ES-I3 (cell line): ENCODE data around the gene CATSPER4.

ENCODE experiments used
- H3K36me3 ChIP-seq: 2 replicates; pipeline ENCODE4 v1.6.1; 2013; ENCODE audit warnings: mild to moderate bottlenecking, low read length, control low read depth, moderate library complexity; ENCODE audit not compliant: insufficient read depth
- H3K4me1 ChIP-seq: 2 replicates; pipeline ENCODE4 v1.6.1; 2013; ENCODE audit warnings: mild to moderate bottlenecking, control low read depth, low read length; ENCODE audit not compliant: insufficient read depth
- H3K9ac ChIP-seq: 2 replicates; pipeline ENCODE4 v1.6.1; 2013; ENCODE audit warnings: low read depth, mild to moderate bottlenecking, low read length, moderate library complexity
- H3K9me3 ChIP-seq: 2 replicates; pipeline ENCODE4 v1.6.1; 2013; ENCODE audit warnings: mild to moderate bottlenecking, low read length, moderate library complexity; ENCODE audit not compliant: control insufficient read depth, insufficient read depth

CATSPER4 gene

GRCh38 chr1:26171084-26172072 lies 19.0 kb upstream of the CATSPER4 start, which contains the start of gene ZNF593OS:
TSS of gene ZNF593OS (minus strand) at chr1:26171832. CDS start at chr1:26171661, 171 bp downstream.
- Histone ChIP-seq H3K9me3 (no peaks in the 10 kb centered on the region), H3K36me3 (no peaks in the 10 kb centered on the region), H3K9ac (no peak within 1 kb of the TSS), H3K4me1 (peaks cover 2% of the 10 kb centered on the region; the same call in 1 of the 2 replicates)

DNA sequence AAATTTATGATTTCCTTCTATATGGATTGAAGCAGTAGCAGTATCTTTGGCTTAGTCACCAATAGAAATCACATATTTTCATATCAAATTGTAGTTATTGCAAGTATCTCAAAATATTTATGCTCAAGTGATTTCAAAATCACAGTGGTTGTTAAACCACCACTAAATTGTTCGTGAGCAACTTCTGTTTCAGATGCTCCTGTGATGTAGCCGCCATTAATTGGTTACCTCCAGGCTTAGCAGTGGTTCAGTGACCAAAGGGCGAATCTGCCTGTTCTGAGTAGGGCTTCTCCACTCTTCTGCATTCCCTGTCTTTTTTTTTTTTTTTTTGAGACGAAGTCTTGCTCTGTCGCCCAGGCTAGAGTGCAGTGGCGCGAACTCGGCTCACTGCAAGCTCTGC lies 15.1 kb upstream of the CATSPER4 start:
- no peaks in the 10 kb centered on the region for H3K36me3 ChIP-seq
- H3K9ac ChIP-seq = no peak overlapping the region
- H3K4me1 ChIP-seq = peaks cover 2% of the 10 kb centered on the region; the same call in 1 of the 2 replicates
- H3K9me3 ChIP-seq = no peaks in the 10 kb centered on the region

DNA sequence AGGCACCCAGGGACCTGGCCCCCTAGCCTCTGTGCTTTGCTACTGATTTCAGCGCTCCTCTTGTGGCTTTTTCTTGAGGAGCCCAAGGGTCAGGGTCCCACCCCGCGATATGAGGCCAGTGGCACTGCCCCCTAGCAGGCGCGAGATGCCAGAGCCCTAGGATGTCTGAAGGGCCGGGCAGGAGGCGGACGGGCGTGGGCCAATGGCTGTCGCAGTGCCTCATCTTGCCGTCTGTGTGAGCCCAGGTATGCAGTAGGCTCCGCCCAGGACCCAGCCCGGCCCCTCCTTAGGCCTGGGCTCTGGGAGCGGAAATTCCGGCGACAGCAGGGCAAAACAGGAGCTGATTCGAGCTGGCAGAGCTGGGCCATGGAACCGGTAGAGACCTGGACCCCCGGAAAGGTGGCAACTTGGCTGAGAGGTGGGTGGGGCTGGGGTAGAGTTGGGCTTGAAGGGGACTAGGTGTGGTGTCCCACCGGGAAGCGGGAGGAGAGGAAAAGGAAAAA lies 13.2 kb upstream of the CATSPER4 start, which contains the start of gene CNKSR1:
TSS of gene CNKSR1 (plus strand) at position 310 of the 503 bp plus-strand sequence. CDS start at position 367, 57 bp downstream.
- H3K9me3 ChIP-seq = no peaks in the 10 kb centered on the region
- H3K36me3 ChIP-seq = no peaks in the 10 kb centered on the region; the same call in 1 of the 2 replicates
- no peaks in the 10 kb centered on the region for H3K4me1 ChIP-seq
- H3K9ac ChIP-seq = peak within 1 kb of the TSS; percentile 74; the same call in 1 of the 2 replicates

GRCh38 chr1:26180010-26180506 lies 10.3 kb upstream of the CATSPER4 start:
- Histone ChIP-seq H3K36me3 (no peaks in the 10 kb centered on the region; the same call in 1 of the 2 replicates), H3K9ac (no peak overlapping the region), H3K9me3 (no peaks in the 10 kb centered on the region), H3K4me1 (no peaks in the 10 kb centered on the region)

DNA sequence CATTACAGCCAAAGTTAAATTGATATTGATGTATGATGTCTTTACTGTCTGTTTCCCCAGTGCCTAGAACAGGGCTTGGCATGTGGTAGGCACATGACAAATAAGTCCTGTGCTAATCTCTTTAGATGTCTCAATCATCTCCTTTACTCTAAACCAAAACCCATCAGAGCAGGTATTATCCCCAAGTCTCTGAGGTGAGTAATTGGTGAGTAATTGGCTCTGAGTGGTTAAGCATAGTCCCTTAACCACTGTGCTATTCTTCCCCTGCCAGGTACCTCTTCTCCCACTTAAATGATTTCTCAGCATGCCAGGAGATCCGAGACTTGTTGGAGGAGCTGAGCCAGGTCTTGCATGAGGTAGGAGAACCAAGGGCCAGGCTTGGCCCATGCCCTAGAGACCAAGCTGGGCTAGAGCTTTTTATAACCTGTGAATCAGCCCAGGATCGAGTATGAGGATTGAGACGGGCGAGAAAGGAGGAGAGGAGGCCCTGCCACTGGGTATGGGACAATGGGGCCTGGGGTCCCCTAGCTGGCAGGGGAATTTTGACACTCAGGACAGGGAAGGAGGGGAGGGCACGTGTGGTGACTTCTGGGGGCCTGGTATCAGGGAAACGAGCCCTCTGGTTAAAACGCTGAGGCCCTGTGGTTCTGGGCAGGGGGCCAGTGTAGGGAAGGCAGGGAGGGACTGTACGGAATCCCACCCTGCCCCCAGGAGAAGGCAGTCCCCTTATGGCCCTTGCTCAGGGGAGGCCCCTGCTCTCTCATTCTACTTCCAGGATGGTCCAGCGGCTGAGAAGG lies 8.6 kb upstream of the CATSPER4 start:
- Histone ChIP-seq H3K9me3 (no peaks in the 10 kb centered on the region), H3K9ac (no peak overlapping the region), H3K4me1 (no peaks in the 10 kb centered on the region), H3K36me3 (no peaks in the 10 kb centered on the region; the same call in 1 of the 2 replicates)

DNA sequence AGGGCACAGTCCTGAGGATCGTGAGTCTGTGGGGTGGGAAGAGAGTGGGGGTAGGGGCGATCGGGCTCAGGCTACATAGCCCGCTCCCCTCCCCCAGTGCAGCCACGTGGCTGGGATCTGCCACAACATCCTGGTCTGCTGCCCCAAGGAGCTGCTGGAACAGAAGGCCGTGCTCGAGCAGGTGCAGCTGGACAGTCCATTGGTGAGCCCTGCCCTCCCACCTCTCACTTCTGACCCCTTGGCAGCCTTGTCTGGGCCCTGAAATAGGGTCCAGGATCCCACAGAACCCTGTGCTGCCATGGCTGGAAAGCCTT lies 8.1 kb upstream of the CATSPER4 start:
- H3K9ac ChIP-seq = no peak overlapping the region
- no peaks in the 10 kb centered on the region; the same call in 1 of the 2 replicates for H3K36me3 ChIP-seq
- no peaks in the 10 kb centered on the region for H3K4me1 ChIP-seq
- no peaks in the 10 kb centered on the region for H3K9me3 ChIP-seq

DNA sequence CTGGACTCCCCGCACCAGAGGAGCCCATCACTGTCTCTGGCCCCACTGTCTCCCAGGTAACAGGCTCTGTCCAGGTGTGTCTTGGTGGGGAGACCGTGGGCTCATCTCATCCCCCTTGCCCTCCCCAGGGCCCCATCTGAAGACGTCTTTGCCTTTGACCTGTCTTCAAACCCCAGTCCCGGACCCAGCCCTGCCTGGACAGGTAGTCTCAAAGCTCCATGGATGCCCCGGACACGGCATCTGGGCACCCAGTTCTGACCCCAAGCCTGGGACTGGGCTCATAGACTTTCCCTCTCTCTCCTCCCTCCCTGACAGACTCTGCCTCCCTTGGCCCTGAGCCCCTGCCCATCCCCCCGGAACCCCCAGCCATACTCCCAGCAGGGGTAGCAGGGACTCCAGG lies 6.3 kb upstream of the CATSPER4 start:
- Histone ChIP-seq H3K9me3 (no peaks in the 10 kb centered on the region), H3K9ac (no peak overlapping the region), H3K36me3 (no peaks in the 10 kb centered on the region; the same call in 1 of the 2 replicates), H3K4me1 (no peaks in the 10 kb centered on the region)

GRCh38 chr1:26184883-26185282 lies 5.5 kb upstream of the CATSPER4 start:
- Histone ChIP-seq H3K4me1 (no peaks in the 10 kb centered on the region), H3K36me3 (no peaks in the 10 kb centered on the region; the same call in 1 of the 2 replicates), H3K9ac (no peak overlapping the region), H3K9me3 (no peaks in the 10 kb centered on the region)

- Histone ChIP-seq H3K9ac (no peak overlapping the region), H3K36me3 (no peaks in the 10 kb centered on the region), H3K9me3 (no peaks in the 10 kb centered on the region), H3K4me1 (no peaks in the 10 kb centered on the region; the same call in 1 of the 2 replicates)
Measured at GRCh38 chr1:26187882-26188281, 2.5 kb upstream of the CATSPER4 start.

GRCh38 chr1:26188477-26188876 lies 1.9 kb upstream of the CATSPER4 start:
- H3K9ac ChIP-seq = no peak overlapping the region
- no peaks in the 10 kb centered on the region for H3K36me3 ChIP-seq
- H3K4me1 ChIP-seq = no peaks in the 10 kb centered on the region; the same call in 1 of the 2 replicates
- H3K9me3 ChIP-seq = no peaks in the 10 kb centered on the region

- H3K36me3 ChIP-seq = no peaks in the 10 kb centered on the region
- H3K9me3 ChIP-seq = no peaks in the 10 kb centered on the region
- H3K9ac ChIP-seq = no peak overlapping the region
- no peaks in the 10 kb centered on the region; the same call in 1 of the 2 replicates for H3K4me1 ChIP-seq
Measured at GRCh38 chr1:26189331-26189730, 1.1 kb upstream of the CATSPER4 start.

- no peaks in the 10 kb centered on the region; the same call in 1 of the 2 replicates for H3K4me1 ChIP-seq
- H3K9me3 ChIP-seq = no peaks in the 10 kb centered on the region
- no peaks in the 10 kb centered on the region for H3K36me3 ChIP-seq
- H3K9ac ChIP-seq = no peak overlapping the region
Measured at GRCh38 chr1:26189751-26190275, 589 bp upstream of the CATSPER4 start.

DNA sequence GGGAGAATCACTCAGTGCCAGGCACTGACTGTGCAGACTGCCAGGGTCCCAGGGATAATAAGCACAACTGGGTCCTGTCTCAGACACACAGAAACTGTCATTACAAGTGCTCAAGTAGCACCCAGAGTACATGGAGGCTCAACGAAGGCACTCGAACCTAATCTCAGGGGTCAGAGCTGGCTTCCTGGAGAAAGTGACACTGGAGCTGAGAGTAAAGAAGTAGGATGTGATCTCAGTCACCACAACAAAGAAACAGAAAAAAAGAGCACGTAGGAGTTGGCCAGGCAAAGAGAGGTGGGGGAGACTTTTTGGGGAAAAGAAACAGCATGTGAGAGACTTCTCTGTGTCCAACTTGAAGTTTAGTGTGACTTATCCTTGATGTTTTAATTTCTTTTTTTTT lies 1.3 kb downstream of the CATSPER4 start:
- Histone ChIP-seq H3K9me3 (no peaks in the 10 kb centered on the region), H3K4me1 (no peaks in the 10 kb centered on the region; the same call in 1 of the 2 replicates), H3K36me3 (no peaks in the 10 kb centered on the region), H3K9ac (no peak overlapping the region)

DNA sequence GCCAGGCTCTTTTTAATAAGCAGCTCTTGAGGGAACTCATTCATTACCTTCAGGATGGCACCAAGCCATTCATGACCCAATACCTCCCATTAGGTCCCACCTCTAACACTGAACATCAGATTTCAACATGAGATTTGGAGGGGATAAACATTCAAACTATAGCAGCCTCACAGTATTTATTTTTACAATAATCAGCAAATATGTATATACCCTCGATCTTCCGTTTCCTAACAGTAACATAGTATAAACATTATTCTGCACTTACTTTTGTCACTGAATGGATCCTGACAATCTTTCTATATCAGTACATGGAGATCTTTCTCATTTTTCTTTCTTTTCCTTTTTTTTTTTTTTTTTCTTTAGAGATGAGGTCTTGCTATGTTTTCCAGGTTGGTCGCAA lies 5.4 kb downstream of the CATSPER4 start:
- peaks cover 3% of the 10 kb centered on the region; the same call in 1 of the 2 replicates for H3K4me1 ChIP-seq
- H3K36me3 ChIP-seq = no peaks in the 10 kb centered on the region
- H3K9ac ChIP-seq = no peak overlapping the region
- no peaks in the 10 kb centered on the region for H3K9me3 ChIP-seq
